Measurements from ENCODE around the gene NPHP4.

NPHP4 gene

DNA sequence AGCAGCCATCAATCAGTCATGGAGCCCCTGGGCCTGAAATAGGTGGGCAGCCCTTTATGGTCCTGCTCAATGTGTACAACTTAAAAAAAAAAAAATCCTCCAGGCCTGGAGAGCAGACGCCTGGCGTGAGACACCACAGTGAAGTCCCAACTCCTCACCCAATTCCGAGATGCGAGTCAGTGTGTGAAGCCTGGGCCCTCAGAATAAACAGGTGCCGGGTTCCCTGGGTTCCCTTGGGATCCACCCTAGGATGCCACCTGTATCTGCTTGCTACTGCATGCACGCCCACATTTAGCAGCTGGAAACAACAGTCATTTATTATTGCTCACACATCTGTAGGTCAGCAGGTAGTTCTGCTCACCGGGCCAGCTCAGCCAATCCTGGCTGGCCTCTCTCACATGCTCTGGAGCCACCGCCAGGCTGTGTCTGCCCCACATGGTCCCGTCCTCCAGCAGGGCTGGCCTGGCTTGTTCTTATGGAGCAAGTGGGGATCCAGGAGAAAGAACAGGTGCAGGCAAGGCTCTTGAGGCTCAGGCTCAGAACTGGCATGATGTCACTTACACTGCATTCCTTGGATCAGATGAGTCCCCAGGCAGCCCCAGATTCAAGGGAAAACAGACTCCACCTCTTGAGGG lies 172.7 kb downstream of the NPHP4 start:
- no peak overlapping the region for H3K4me3 ChIP-seq (ENCODE audit: low read depth in 1 of 5, low read length in 5 of 5)
- H3K9ac ChIP-seq (ENCODE audit: low read length in 5 of 5), result no peak overlapping the region
- H3K4me1 ChIP-seq (ENCODE audit: control insufficient read depth in 5 of 5, insufficient read depth in 5 of 5, low read length in 5 of 5), result no peaks in the 10 kb centered on the region
- H3K9me3 ChIP-seq (ENCODE audit: control insufficient read depth in 5 of 5, low read length in 5 of 5), result no peaks in the 10 kb centered on the region
- H3K27me3 ChIP-seq (ENCODE audit: control insufficient read depth in 5 of 5, insufficient read depth in 4 of 5, low read length in 5 of 5), result peaks cover 6 to 29% (median 18%) of the 10 kb centered on the region in 5 donors
- no peaks in the 10 kb centered on the region for H3K36me3 ChIP-seq (ENCODE audit: control insufficient read depth in 5 of 5, insufficient read depth in 5 of 5, low read length in 5 of 5)
- H3K27ac ChIP-seq (ENCODE audit: low read depth, low read length), result no peak overlapping the region

- no peaks in the 10 kb centered on the region for H3K36me3 ChIP-seq (ENCODE audit: control insufficient read depth in 5 of 5, insufficient read depth in 5 of 5, low read length in 5 of 5)
- H3K4me1 ChIP-seq (ENCODE audit: control insufficient read depth in 5 of 5, insufficient read depth in 5 of 5, low read length in 5 of 5), result no peaks in the 10 kb centered on the region
- no peak overlapping the region for H3K27ac ChIP-seq (ENCODE audit: low read depth, low read length)
- peaks cover 6 to 33% (median 21%) of the 10 kb centered on the region in 5 donors for H3K27me3 ChIP-seq (ENCODE audit: control insufficient read depth in 5 of 5, insufficient read depth in 4 of 5, low read length in 5 of 5)
- no peak overlapping the region for H3K4me3 ChIP-seq (ENCODE audit: low read depth in 1 of 5, low read length in 5 of 5)
- H3K9me3 ChIP-seq (ENCODE audit: control insufficient read depth in 5 of 5, low read length in 5 of 5), result no peaks in the 10 kb centered on the region
- no peak overlapping the region for H3K9ac ChIP-seq (ENCODE audit: low read length in 5 of 5)
Observed at GRCh38 chr1:5818755-5819154, 173.5 kb downstream of the NPHP4 start.

DNA sequence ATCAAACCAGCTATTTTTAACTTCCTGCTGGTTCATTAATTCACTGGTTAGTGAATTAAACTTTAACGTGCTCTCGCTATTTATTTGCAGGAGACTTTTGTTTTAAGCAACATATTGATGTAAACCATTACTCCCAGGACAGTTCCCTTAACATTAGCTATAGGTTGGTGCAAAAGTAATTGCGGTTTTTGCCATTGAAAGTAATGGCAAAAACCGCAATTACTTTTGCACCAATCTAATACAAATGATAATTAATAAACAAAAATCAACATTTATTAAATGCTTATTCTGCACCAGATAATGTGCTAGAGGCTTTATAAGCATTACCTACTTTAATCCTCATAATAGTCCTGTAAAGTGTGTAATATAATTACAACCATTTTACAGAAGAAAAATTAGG lies 176.5 kb downstream of the NPHP4 start:
- H3K4me1 ChIP-seq (ENCODE audit: control insufficient read depth in 5 of 5, insufficient read depth in 5 of 5, low read length in 5 of 5), result no peaks in the 10 kb centered on the region
- no peak overlapping the region for H3K27ac ChIP-seq (ENCODE audit: low read depth, low read length)
- peaks cover 0 to 6% (median 0%) of the 10 kb centered on the region in 5 donors for H3K9me3 ChIP-seq (ENCODE audit: control insufficient read depth in 5 of 5, low read length in 5 of 5)
- no peak overlapping the region for H3K4me3 ChIP-seq (ENCODE audit: low read depth in 1 of 5, low read length in 5 of 5)
- no peak overlapping the region for H3K9ac ChIP-seq (ENCODE audit: low read length in 5 of 5)
- peaks cover 5 to 29% (median 25%) of the 10 kb centered on the region in 5 donors for H3K27me3 ChIP-seq (ENCODE audit: control insufficient read depth in 5 of 5, insufficient read depth in 4 of 5, low read length in 5 of 5)
- H3K36me3 ChIP-seq (ENCODE audit: control insufficient read depth in 5 of 5, insufficient read depth in 5 of 5, low read length in 5 of 5), result no peaks in the 10 kb centered on the region

DNA sequence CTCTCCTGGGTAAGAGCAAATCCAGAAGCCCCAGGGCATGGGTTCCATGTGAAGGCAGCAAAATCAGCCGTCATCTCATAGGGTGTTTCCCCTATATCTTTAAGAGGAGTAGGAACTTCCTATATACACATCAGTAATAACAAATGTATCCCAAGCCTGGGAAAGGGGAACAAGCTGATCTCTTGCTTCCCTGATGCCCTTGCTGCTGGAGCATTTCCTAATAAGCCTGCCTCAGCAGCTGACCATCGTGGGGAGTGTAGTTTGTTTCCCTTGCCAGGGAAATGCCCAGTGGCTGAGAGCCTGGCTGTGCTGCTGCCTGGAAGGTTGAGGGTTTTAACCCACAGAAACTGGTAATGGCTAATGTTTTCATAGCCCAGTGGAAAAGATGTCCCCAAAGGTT lies 177.0 kb downstream of the NPHP4 start:
- Histone ChIP-seq H3K9ac (ENCODE audit: low read length in 5 of 5) (no peak overlapping the region), H3K9me3 (ENCODE audit: control insufficient read depth in 5 of 5, low read length in 5 of 5) (peaks cover 0 to 6% (median 0%) of the 10 kb centered on the region in 5 donors), H3K36me3 (ENCODE audit: control insufficient read depth in 5 of 5, insufficient read depth in 5 of 5, low read length in 5 of 5) (no peaks in the 10 kb centered on the region), H3K27ac (ENCODE audit: low read depth, low read length) (no peak overlapping the region), H3K4me3 (ENCODE audit: low read depth in 1 of 5, low read length in 5 of 5) (no peak overlapping the region), H3K4me1 (ENCODE audit: control insufficient read depth in 5 of 5, insufficient read depth in 5 of 5, low read length in 5 of 5) (no peaks in the 10 kb centered on the region), H3K27me3 (ENCODE audit: control insufficient read depth in 5 of 5, insufficient read depth in 4 of 5, low read length in 5 of 5) (peaks cover 5 to 29% (median 24%) of the 10 kb centered on the region in 5 donors)

DNA sequence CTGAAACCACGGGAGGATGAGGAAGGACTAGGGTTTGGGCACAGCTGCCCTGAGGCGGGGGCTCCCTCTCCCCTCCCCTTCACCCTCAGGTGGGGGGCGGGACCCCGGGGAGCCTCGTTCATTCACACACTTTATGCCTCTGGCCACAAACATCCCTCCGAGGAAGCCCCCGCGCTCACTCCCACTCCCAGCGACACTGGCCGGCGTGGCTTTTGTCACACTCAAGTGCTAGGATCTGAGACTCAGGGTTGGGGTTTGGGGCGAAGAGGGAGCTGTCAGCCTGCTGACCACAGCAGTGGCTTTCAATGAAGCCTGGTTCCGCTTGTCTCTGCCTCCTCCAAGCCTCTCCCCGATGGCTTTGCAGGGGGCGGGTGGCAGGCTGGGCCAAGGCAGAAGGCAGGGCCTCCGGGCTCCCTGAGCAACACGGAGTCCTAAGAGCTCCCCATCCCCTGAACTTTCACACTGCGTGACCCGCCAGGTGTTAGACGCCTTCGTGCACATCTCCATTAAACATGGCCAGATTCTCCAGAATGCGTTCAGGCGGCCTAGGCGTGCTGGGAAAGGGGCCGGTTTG lies 178.1 kb downstream of the NPHP4 start:
- Histone ChIP-seq H3K27ac (ENCODE audit: low read depth, low read length) (no peak overlapping the region), H3K27me3 (ENCODE audit: control insufficient read depth in 5 of 5, insufficient read depth in 4 of 5, low read length in 5 of 5) (peaks cover 5 to 24% (median 15%) of the 10 kb centered on the region in 5 donors), H3K9ac (ENCODE audit: low read length in 5 of 5) (no peak overlapping the region), H3K9me3 (ENCODE audit: control insufficient read depth in 5 of 5, low read length in 5 of 5) (peaks cover 0 to 6% (median 4%) of the 10 kb centered on the region in 5 donors), H3K4me1 (ENCODE audit: control insufficient read depth in 5 of 5, insufficient read depth in 5 of 5, low read length in 5 of 5) (no peaks in the 10 kb centered on the region), H3K4me3 (ENCODE audit: low read depth in 1 of 5, low read length in 5 of 5) (no peak overlapping the region), H3K36me3 (ENCODE audit: control insufficient read depth in 5 of 5, insufficient read depth in 5 of 5, low read length in 5 of 5) (no peaks in the 10 kb centered on the region)

- H3K9me3 ChIP-seq (ENCODE audit: control insufficient read depth in 5 of 5, low read length in 5 of 5), result peaks cover 0 to 7% (median 4%) of the 10 kb centered on the region in 5 donors
- no peak overlapping the region for H3K4me3 ChIP-seq (ENCODE audit: low read depth in 1 of 5, low read length in 5 of 5)
- H3K36me3 ChIP-seq (ENCODE audit: control insufficient read depth in 5 of 5, insufficient read depth in 5 of 5, low read length in 5 of 5), result no peaks in the 10 kb centered on the region
- H3K9ac ChIP-seq (ENCODE audit: low read length in 5 of 5), result no peak overlapping the region
- H3K27me3 ChIP-seq (ENCODE audit: control insufficient read depth in 5 of 5, insufficient read depth in 4 of 5, low read length in 5 of 5), result peaks cover 5 to 24% (median 15%) of the 10 kb centered on the region in 5 donors
- no peak overlapping the region for H3K27ac ChIP-seq (ENCODE audit: low read depth, low read length)
- H3K4me1 ChIP-seq (ENCODE audit: control insufficient read depth in 5 of 5, insufficient read depth in 5 of 5, low read length in 5 of 5), result no peaks in the 10 kb centered on the region
Observed at GRCh38 chr1:5813480-5813879, 178.7 kb downstream of the NPHP4 start.

Measured in subcutaneous abdominal adipose tissue (tissue), 5 donors.